HepG2 (cell line): ENCODE results near the gene DUSP9. TPM values are rescaled to one million over a fixed set of nuclear protein-coding genes. Genes with fewer than 3 reads are reported as not detected.

ENCODE experiments used
- FIP1L1 ChIP-seq: fragments of 200-400 bp; formaldehyde crosslinking; IDR thresholded peaks from 2 replicates; pipeline ENCODE4 v1.6.1; 2018; ENCODE audit warnings: low read depth, mild to moderate bottlenecking, low read length, moderate library complexity, borderline replicate concordance; ENCODE audit not compliant: insufficient read depth
- GZF1 ChIP-seq: sonication (generic); formaldehyde crosslinking; IDR thresholded peaks from 2 replicates; pipeline ENCODE4 v1.5.1; 2020; ENCODE audit warnings: mild to moderate bottlenecking, missing genetic modification reagents
- HNRNPUL1 ChIP-seq: fragments of 200-400 bp; formaldehyde crosslinking; IDR thresholded peaks from 2 replicates; pipeline ENCODE4 v1.6.1; 2017; ENCODE audit warnings: low read depth, mild to moderate bottlenecking, low read length, moderate library complexity
- KDM5A ChIP-seq: fragments of 200-600 bp; sonication (generic); IDR thresholded peaks from 2 replicates; pipeline ENCODE4 v1.7.0; 2018; ENCODE audit warnings: antibody characterized with exemption, mild to moderate bottlenecking, low read length, borderline replicate concordance
- MED1 ChIP-seq: sonication (generic); formaldehyde crosslinking; IDR thresholded peaks from 2 replicates; pipeline ENCODE4 v1.4.0; 2020; ENCODE audit warnings: missing genetic modification reagents
- NFAT5 ChIP-seq: sonication (generic); formaldehyde crosslinking; IDR thresholded peaks from 2 replicates; pipeline ENCODE4 v1.4.0; 2020; ENCODE audit warnings: missing genetic modification reagents
- NFE2L2 ChIP-seq: fragments of 150-350 bp; IDR thresholded peaks from 2 replicates; pipeline ENCODE4 v1.6.1; 2014; ENCODE audit warnings: low read length
- NR2F6 ChIP-seq, 2 experiments: IDR thresholded peaks; 2 replicates each; pipeline ENCODE4 v1.6.1; 2016; ENCODE audit warnings: antibody characterized with exemption in 1 of 2, mild to moderate bottlenecking in 1 of 2
- PHF21A ChIP-seq: sonication (generic); formaldehyde crosslinking; IDR thresholded peaks from 2 replicates; pipeline ENCODE4 v1.5.0; 2020; ENCODE audit warnings: mild to moderate bottlenecking, missing genetic modification reagents
- RELA ChIP-seq: sonication (generic); formaldehyde crosslinking; IDR thresholded peaks from 2 replicates; pipeline ENCODE4 v1.4.0; 2020; ENCODE audit warnings: missing genetic modification reagents
- SALL2 ChIP-seq: sonication (generic); formaldehyde crosslinking; IDR thresholded peaks from 2 replicates; pipeline ENCODE4 v1.8.1; 2023; ENCODE audit warnings: mild to moderate bottlenecking, missing genetic modification reagents, inconsistent platforms
- SKI ChIP-seq: fragments of 450-650 bp; IDR thresholded peaks from one replicate; pipeline ENCODE4 v1.6.1; 2018; ENCODE audit warnings: mild to moderate bottlenecking; ENCODE audit not compliant: partially characterized antibody
- SP140L ChIP-seq: sonication (generic); formaldehyde crosslinking; IDR thresholded peaks from 2 replicates; pipeline ENCODE4 v1.4.0; 2020; ENCODE audit warnings: missing genetic modification reagents, borderline replicate concordance
- TCF7 ChIP-seq: sonication (generic); IDR thresholded peaks from 2 replicates; pipeline ENCODE4 v1.6.1; 2016; ENCODE audit warnings: antibody characterized with exemption, low read depth
- ZIK1 ChIP-seq: sonication (generic); formaldehyde crosslinking; IDR thresholded peaks from 2 replicates; pipeline ENCODE4 v1.5.0; 2020; ENCODE audit warnings: mild to moderate bottlenecking, low read depth, missing genetic modification reagents, borderline replicate concordance
- ZKSCAN8 ChIP-seq: IDR thresholded peaks from 2 replicates; pipeline ENCODE4 v1.6.1; 2016; ENCODE audit warnings: borderline replicate concordance, missing genetic modification reagents, missing compliant biosample characterization
- ZNF253 ChIP-seq: sonication (generic); formaldehyde crosslinking; IDR thresholded peaks from 2 replicates; pipeline ENCODE4 v1.8.0; 2022; ENCODE audit warnings: mild to moderate bottlenecking, missing genetic modification reagents, borderline replicate concordance
- ZNF280D ChIP-seq: sonication (generic); formaldehyde crosslinking; IDR thresholded peaks from 2 replicates; pipeline ENCODE4 v1.5.1; 2020; ENCODE audit warnings: mild to moderate bottlenecking, missing genetic modification reagents
- ZNF282 ChIP-seq: fragments of 450-650 bp; IDR thresholded peaks from 2 replicates; pipeline ENCODE4 v1.6.1; 2018; ENCODE audit not compliant: partially characterized antibody
- ZNF30 ChIP-seq: sonication (generic); formaldehyde crosslinking; IDR thresholded peaks from 2 replicates; pipeline ENCODE4 v1.5.0; 2020; ENCODE audit warnings: mild to moderate bottlenecking, missing genetic modification reagents
- ZNF430 ChIP-seq: sonication (generic); formaldehyde crosslinking; IDR thresholded peaks from 2 replicates; pipeline ENCODE4 v1.9.0; 2021; ENCODE audit warnings: mild to moderate bottlenecking, missing genetic modification reagents
- ZNF44 ChIP-seq: sonication (generic); formaldehyde crosslinking; IDR thresholded peaks from 2 replicates; pipeline ENCODE4 v1.5.1; 2020; ENCODE audit warnings: mild to moderate bottlenecking, missing genetic modification reagents
- ZNF589 ChIP-seq: sonication (generic); formaldehyde crosslinking; conservative IDR thresholded peaks from 2 replicates; pipeline ENCODE4 v1.8.0; 2022; ENCODE audit warnings: mild to moderate bottlenecking, moderate library complexity, missing genetic modification reagents
- ZNF629 ChIP-seq: sonication (generic); formaldehyde crosslinking; conservative IDR thresholded peaks from 2 replicates; pipeline ENCODE4 v1.5.0; 2020; ENCODE audit warnings: missing genetic modification reagents
- ZNF672 ChIP-seq: sonication (generic); formaldehyde crosslinking; IDR thresholded peaks from 2 replicates; pipeline ENCODE4 v1.8.1; 2022; ENCODE audit warnings: missing genetic modification reagents
- polyA plus RNA-seq, 8 experiments: library from polyadenylated mRNA; depleted of rRNA in 3 of 8; stranded (reverse) in 7 of 8; unstranded in 1 of 8; fragments of >200 nt; fragmentation: Illumina TruSeq in 4 of 8; extraction: Trizol in 4 of 8; gene quantifications; 2 replicates each; pipeline versions ENCODE4 v1.2.1 to v1.2.3, GENCODE V29; 2011 to 2016; ENCODE audit warnings: low read depth in 4 of 8, missing spikeins in 1 of 8, mixed read lengths in 1 of 8; ENCODE audit not compliant: insufficient read depth in 1 of 8
- total RNA-seq, 5 experiments: library from RNA; depleted of rRNA; stranded (reverse); fragments of >200 nt; fragmentation: Illumina TruSeq; extraction: Trizol; gene quantifications; 2 replicates each; pipeline ENCODE4 v1.2.3, GENCODE V29; 2016; ENCODE audit warnings: low read depth in 1 of 5

DUSP9 gene
- total and polyA plus RNA-seq, 2 of the 13 experiments (the other 11 are each of a cell fraction or from before 2014, with no cell fraction given): 235 to 435 TPM

GRCh38 chrX:153641627-153642026 lies 5.4 kb upstream of the DUSP9 start (continued):
- TF ChIP-seq ZNF30 (CRISPR knock-in tag): no peak
- no peak for TF ChIP-seq KDM5A
- no peak for TF ChIP-seq GZF1
- TF ChIP-seq ZNF44 (CRISPR knock-in tag): no peak
- no peak for TF ChIP-seq NFAT5 (CRISPR knock-in tag)
- TF ChIP-seq ZNF430 (CRISPR knock-in tag): 0 out of 2 replicates have a peak, but pooled peaks have one; percentile 53
- no peak for TF ChIP-seq ZKSCAN8 (CRISPR knock-in tag)
- TF ChIP-seq ZNF629: peak; percentile 86
- no peak for TF ChIP-seq ZNF280D (CRISPR knock-in tag)
- TF ChIP-seq PHF21A (CRISPR knock-in tag): no peak
- TF ChIP-seq FIP1L1: no peak
- TF ChIP-seq HNRNPUL1: no peak
- no peak for TF ChIP-seq SKI
- TF ChIP-seq ZNF253 (CRISPR knock-in tag): no peak
- no peak for TF ChIP-seq TCF7
- peak; percentile 45; the same call in 1 of the 2 replicates for TF ChIP-seq MED1 (CRISPR knock-in tag)
- no peak for TF ChIP-seq ZNF589 (CRISPR knock-in tag)
- no peak for TF ChIP-seq SP140L (CRISPR knock-in tag)
- peak; percentile 60 for TF ChIP-seq NR2F6 (IDR thresholded peaks at IDR 0.05)
- TF ChIP-seq NR2F6 (CRISPR knock-in tag; IDR thresholded peaks at IDR 0.05): peak; percentile 62
- no peak for TF ChIP-seq ZNF672 (CRISPR knock-in tag)
- no peak for TF ChIP-seq RELA
- no peak for TF ChIP-seq ZNF282
- no peak for TF ChIP-seq SALL2 (CRISPR knock-in tag)
- no peak for TF ChIP-seq NFE2L2
- no peak for TF ChIP-seq ZIK1 (CRISPR knock-in tag)
